Measurements from ENCODE around the gene SIAH2.

Gene SIAH2

GRCh38 chr3:150773616-150774192 is 10.7 kb upstream of the SIAH2 start:
- H3K27ac ChIP-seq, result peak overlapping the region; percentile 8; the same call in 1 of the 2 replicates
- TF ChIP-seq CTCF (conservative IDR thresholded peaks at IDR 0.05) (no peak), ZFX (IDR thresholded peaks at IDR 0.05) (no peak)

GRCh38 chr3:150771600-150771999 is 8.6 kb upstream of the SIAH2 start:
- no peak overlapping the region for H3K27ac ChIP-seq
- TF ChIP-seq CTCF (conservative IDR thresholded peaks at IDR 0.05) (no peak), ZFX (IDR thresholded peaks at IDR 0.05) (no peak)

GRCh38 chr3:150770681-150771080 is 7.7 kb upstream of the SIAH2 start:
- TF ChIP-seq CTCF (conservative IDR thresholded peaks at IDR 0.05), result no peak
- TF ChIP-seq ZFX (IDR thresholded peaks at IDR 0.05), result no peak
- H3K27ac ChIP-seq, result no peak overlapping the region

GRCh38 chr3:150766742-150767141 is 3.8 kb upstream of the SIAH2 start:
- TF ChIP-seq CTCF (conservative IDR thresholded peaks at IDR 0.05) (no peak), ZFX (IDR thresholded peaks at IDR 0.05) (no peak)
- H3K27ac ChIP-seq, result no peak overlapping the region

- TF ChIP-seq CTCF (conservative IDR thresholded peaks at IDR 0.05) (no peak), ZFX (IDR thresholded peaks at IDR 0.05) (no peak)
- H3K27ac ChIP-seq, result no peak overlapping the region
Observed at GRCh38 chr3:150765949-150766720, 3.2 kb upstream of the SIAH2 start.

- no peak overlapping the region for H3K27ac ChIP-seq
- TF ChIP-seq ZFX (IDR thresholded peaks at IDR 0.05) (no peak), CTCF (conservative IDR thresholded peaks at IDR 0.05) (no peak)
Observed at GRCh38 chr3:150764967-150765366, 2.0 kb upstream of the SIAH2 start.

- TF ChIP-seq CTCF (conservative IDR thresholded peaks at IDR 0.05), result no peak
- TF ChIP-seq ZFX (IDR thresholded peaks at IDR 0.05), result no peak
Observed at GRCh38 chr3:150764566-150764965, 1.6 kb upstream of the SIAH2 start.

More at GRCh38 chr3:150764566-150764965, 1.6 kb upstream of the SIAH2 start:
- no peak overlapping the region for H3K27ac ChIP-seq
